Progenitor cell of endocrine pancreas (in vitro differentiated cells): Measurements from ENCODE around the gene DAP. TPM values are rescaled to one million over a fixed set of nuclear protein-coding genes. Genes with fewer than 3 reads are reported as not detected.
"Not testable (repeated sequence)": the region's sequence is repeated elsewhere in the genome, so short reads cannot be mapped to it uniquely, and the experiment has no call there.

ENCODE experiments used
- DNase-seq: peaks from one replicate; pipeline ENCODE4 v3.0.0; 2021; ENCODE audit warnings: low spot score; ENCODE audit not compliant: unreplicated experiment
- H3K27ac Mint-ChIP-seq: 2 replicates; pipeline ENCODE4 v1.8.0; 2021; ENCODE audit warnings: mild to moderate bottlenecking, moderate library complexity, mixed read lengths
- H3K27me3 Mint-ChIP-seq: 2 replicates; pipeline ENCODE4 v1.8.0; 2021; ENCODE audit warnings: mixed read lengths
- H3K36me3 Mint-ChIP-seq: 2 replicates; pipeline ENCODE4 v1.8.0; 2022; ENCODE audit warnings: mixed read lengths; ENCODE audit not compliant: insufficient read depth
- H3K4me1 Mint-ChIP-seq: 2 replicates; pipeline ENCODE4 v1.8.0; 2021; ENCODE audit warnings: low read depth, mixed read lengths
- H3K4me3 Mint-ChIP-seq: 2 replicates; pipeline ENCODE4 v1.8.0; 2021; ENCODE audit warnings: low read depth, mild to moderate bottlenecking, moderate library complexity, mixed read lengths
- H3K9me3 Mint-ChIP-seq: 2 replicates; pipeline ENCODE4 v1.8.0; 2021; ENCODE audit warnings: low read depth, mixed read lengths
- CTCF ChIP-seq: fragments of 200-600 bp; sonication (generic); IDR thresholded peaks from one replicate; pipeline ENCODE4 v1.5.0; 2021; ENCODE audit warnings: antibody characterized with exemption, mild to moderate bottlenecking; ENCODE audit not compliant: unreplicated experiment
- total RNA-seq: library from RNA; stranded (reverse); gene quantifications from 2 replicates; pipeline ENCODE4 v1.2.1, GENCODE V29; 2021

Gene DAP
- total RNA-seq, 1 donor from 2014 or later = 91.1 TPM

- no peak for DNase-seq
- H3K9me3 Mint-ChIP-seq = no peaks in the 10 kb centered on the region
- peaks cover 3% of the 10 kb centered on the region for H3K4me1 Mint-ChIP-seq
- no peaks in the 10 kb centered on the region for H3K36me3 Mint-ChIP-seq
- no peak for TF ChIP-seq CTCF
- no peak overlapping the region for H3K4me3 Mint-ChIP-seq
- peaks cover 7% of the 10 kb centered on the region for H3K27me3 Mint-ChIP-seq
- H3K27ac Mint-ChIP-seq = no peak overlapping the region
Measured at GRCh38 chr5:10667431-10668057, 93.5 kb downstream of the DAP start.

- peaks cover 3% of the 10 kb centered on the region for H3K4me1 Mint-ChIP-seq
- no peak overlapping the region for H3K27ac Mint-ChIP-seq
- no peaks in the 10 kb centered on the region for H3K9me3 Mint-ChIP-seq
- no peak overlapping the region for H3K4me3 Mint-ChIP-seq
- H3K27me3 Mint-ChIP-seq = peaks cover 7% of the 10 kb centered on the region
- TF ChIP-seq CTCF = no peak
- no peaks in the 10 kb centered on the region for H3K36me3 Mint-ChIP-seq
- DNase-seq = no peak
Measured at GRCh38 chr5:10666531-10667299, 94.3 kb downstream of the DAP start.

DNA sequence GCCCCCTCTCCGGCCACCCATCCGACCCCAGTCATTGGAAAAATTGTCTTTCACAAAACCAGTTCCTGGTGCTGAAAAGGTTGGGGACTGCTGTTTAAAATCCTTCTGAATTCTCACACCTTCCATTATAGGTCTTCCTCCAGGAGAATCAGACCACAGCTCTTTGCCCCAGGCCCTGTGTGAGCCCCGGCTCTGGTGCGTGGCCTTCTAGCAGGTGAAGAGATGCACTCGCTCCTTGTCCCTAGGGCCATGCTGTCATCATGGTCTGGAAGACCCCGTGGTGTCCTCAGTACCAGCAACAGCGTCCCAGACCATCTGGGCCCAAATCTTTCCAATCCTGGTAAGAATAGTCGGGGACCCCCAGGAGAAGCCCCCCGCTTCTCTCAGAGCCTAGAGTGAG lies 95.2 kb downstream of the DAP start:
- no peak overlapping the region for H3K4me3 Mint-ChIP-seq
- H3K9me3 Mint-ChIP-seq = no peaks in the 10 kb centered on the region
- peaks cover 3% of the 10 kb centered on the region for H3K4me1 Mint-ChIP-seq
- DNase-seq = no peak
- H3K27me3 Mint-ChIP-seq = peaks cover 7% of the 10 kb centered on the region
- no peak overlapping the region for H3K27ac Mint-ChIP-seq
- TF ChIP-seq CTCF = no peak
- H3K36me3 Mint-ChIP-seq = no peaks in the 10 kb centered on the region

GRCh38 chr5:10664180-10664769 lies 96.8 kb downstream of the DAP start:
- H3K27ac Mint-ChIP-seq, DNase-seq, H3K4me3 Mint-ChIP-seq, H3K4me1 Mint-ChIP-seq, H3K9me3 Mint-ChIP-seq, H3K27me3 Mint-ChIP-seq, H3K36me3 Mint-ChIP-seq: not testable (repeated sequence)

- TF ChIP-seq CTCF = no peak
- Mint-ChIP-seq H3K36me3 (no peaks in the 10 kb centered on the region), H3K9me3 (no peaks in the 10 kb centered on the region), H3K27ac (no peak overlapping the region), H3K27me3 (peaks cover 6% of the 10 kb centered on the region), H3K4me3 (no peak overlapping the region), H3K4me1 (peaks cover 3% of the 10 kb centered on the region)
- DNase-seq = no peak
Measured at GRCh38 chr5:10663489-10664179, 97.4 kb downstream of the DAP start.
